NCI-H69 (cell line): ENCODE results near the gene RPS8.
"Not testable (repeated sequence)": the region's sequence is repeated elsewhere in the genome, so short reads cannot be mapped to it uniquely, and the experiment has no call there.

Experiments
- DNase-seq: peaks from one replicate; lab custom pipeline; 2025; lab: John Stamatoyannopoulos, UW

RPS8 gene

GRCh38 chr1:44820328-44821239 is 45.2 kb downstream of the RPS8 start:
- DNase-seq, result no peak

DNA sequence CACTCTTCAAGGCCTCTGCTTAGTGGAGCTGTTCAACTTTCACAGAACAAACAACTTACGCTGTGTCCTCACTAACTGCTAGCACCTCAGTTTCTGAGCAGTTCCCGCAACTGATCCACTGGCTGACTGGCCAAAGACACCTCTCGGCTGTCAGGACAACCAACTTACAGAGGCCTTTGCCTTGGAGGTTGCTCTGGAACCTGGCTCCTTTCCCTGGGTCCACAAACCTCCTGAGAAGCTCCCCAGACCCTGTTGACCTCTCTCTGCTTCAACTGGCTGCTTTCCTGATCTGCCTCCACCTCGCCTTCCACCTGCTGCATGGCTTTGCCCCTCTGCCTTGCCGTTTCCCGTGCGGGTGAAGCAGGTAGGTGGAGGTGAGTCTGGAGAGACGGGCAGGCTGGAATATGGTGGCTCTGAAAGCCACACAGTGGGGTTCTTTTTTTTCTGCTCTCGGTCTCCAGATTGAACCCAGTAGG is 45.9 kb downstream of the RPS8 start:
- no peak for DNase-seq

GRCh38 chr1:44822131-44822701 is 46.9 kb downstream of the RPS8 start:
- no peak for DNase-seq

DNA sequence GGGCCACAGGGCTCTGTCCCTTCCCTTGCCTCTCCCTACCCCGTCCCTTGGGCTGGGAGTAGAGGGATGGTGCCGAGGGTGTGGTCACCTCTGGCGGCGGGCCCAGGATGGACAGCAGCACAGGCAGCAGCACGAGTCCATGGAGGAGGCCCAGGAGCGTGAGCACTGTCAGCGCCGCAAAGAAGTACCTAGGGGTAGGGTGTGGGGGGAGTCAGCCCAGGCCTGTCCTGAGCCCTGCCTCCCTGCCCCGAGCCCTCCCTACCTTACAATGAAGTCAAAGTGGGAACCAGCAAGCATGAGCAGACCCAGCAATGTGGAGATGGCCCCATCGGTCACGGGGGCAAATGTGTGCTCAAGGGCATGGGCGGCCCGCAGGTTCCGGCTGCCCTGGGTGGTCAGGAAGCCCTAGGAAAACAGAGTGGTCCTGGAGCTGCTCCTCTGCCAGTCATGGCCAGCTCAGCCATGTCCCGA is 47.7 kb downstream of the RPS8 start:
- no peak for DNase-seq

DNA sequence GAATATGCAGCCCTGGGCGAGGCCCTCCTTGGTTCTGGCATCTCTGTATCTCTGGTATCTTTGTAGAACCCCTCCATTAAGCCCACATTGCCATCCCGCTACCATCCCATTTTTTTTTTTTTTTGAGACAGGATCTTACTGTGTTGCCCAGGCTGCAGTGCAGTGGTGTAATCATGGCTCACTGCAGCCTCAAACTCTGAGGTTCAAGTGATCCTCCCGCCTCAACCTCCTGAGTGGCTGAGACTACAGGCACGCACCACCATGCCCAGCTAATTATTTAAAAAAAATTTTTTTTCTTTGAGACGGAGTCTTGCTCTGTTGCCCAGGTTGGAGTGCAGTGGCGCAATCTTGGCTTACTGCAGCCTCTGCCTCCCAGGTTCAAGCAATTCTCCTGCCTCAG is 49.1 kb downstream of the RPS8 start:
- not testable (repeated sequence) for DNase-seq

- no peak for DNase-seq
These were observed 51.2 kb downstream of the RPS8 start for GRCh38 chr1:44826375-44827196.

GRCh38 chr1:44827197-44828002 is 52.1 kb downstream of the RPS8 start:
- no peak for DNase-seq

- DNase-seq, result no peak
These were observed 52.8 kb downstream of the RPS8 start for GRCh38 chr1:44828003-44828651.
